SK-MEL-5 (cell line): Measurements from ENCODE around the gene CAPN10. TPM values are rescaled to one million over a fixed set of nuclear protein-coding genes. Genes with fewer than 3 reads are reported as not detected.
"Not testable (repeated sequence)": the region's sequence is repeated elsewhere in the genome, so short reads cannot be mapped to it uniquely, and the experiment has no call there.

ENCODE experiments used
- DNase-seq: peaks from one replicate; pipeline ENCODE4 v3.0.0-alpha.2; 2016; ENCODE audit warnings: low read depth, low spot score
- in situ Hi-C: cut with HindIII; loops from 2 replicates; pipeline ENCODE4 v1.10.0; 2016; ENCODE audit warnings: low sequenced_read_pairs, high pct_unique_total_duplicates, low pct_unique_long_range_greater_than_20kb
- total RNA-seq: library from RNA; depleted of rRNA; stranded (reverse); fragments of >200 nt; shearing (Covaris generic); gene quantifications from 2 replicates; pipeline ENCODE4 v1.2.3, GENCODE V29; 2014

CAPN10 gene
- total RNA-seq, 1 experiment from 2014 or later = 20.7 TPM

GRCh38 chr2:240605867-240606743, 19.6 kb downstream of the CAPN10 start:
- no peak for DNase-seq
- in situ Hi-C loops = no loop called here

GRCh38 chr2:240611601-240612210, 25.2 kb downstream of the CAPN10 start:
- in situ Hi-C loops = no loop called here
- DNase-seq = no peak

GRCh38 chr2:240613781-240614180, 27.2 kb downstream of the CAPN10 start:
- DNase-seq = no peak
- in situ Hi-C loops = no loop called here

- no peak for DNase-seq
- in situ Hi-C loops = no loop called here
These were observed 27.9 kb downstream of the CAPN10 start for GRCh38 chr2:240614391-240614790.

- no peak for DNase-seq
- in situ Hi-C loops = no loop called here
These were observed 28.9 kb downstream of the CAPN10 start for GRCh38 chr2:240615396-240615795.

GRCh38 chr2:240615820-240616547, 29.4 kb downstream of the CAPN10 start:
- no peak for DNase-seq
- in situ Hi-C loops = no loop called here

GRCh38 chr2:240616860-240617666, 30.5 kb downstream of the CAPN10 start:
- DNase-seq, in situ Hi-C loops: not testable (repeated sequence)

GRCh38 chr2:240618776-240619175, 32.2 kb downstream of the CAPN10 start:
- in situ Hi-C loops = no loop called here
- DNase-seq = no peak

- in situ Hi-C loops = no loop called here
These were observed 33.1 kb downstream of the CAPN10 start for GRCh38 chr2:240619506-240620148.

GRCh38 chr2:240620149-240620731, 33.7 kb downstream of the CAPN10 start:
- no peak for DNase-seq
- in situ Hi-C loops = no loop called here

More at GRCh38 chr2:240619506-240620148, 33.1 kb downstream of the CAPN10 start:
- DNase-seq = no peak

- DNase-seq = no peak
- in situ Hi-C loops = no loop called here
These were observed 34.3 kb downstream of the CAPN10 start for GRCh38 chr2:240620859-240621258.

- in situ Hi-C loops = no loop called here
These were observed 35.5 kb downstream of the CAPN10 start for GRCh38 chr2:240622060-240622411.

GRCh38 chr2:240622531-240623235, 36.1 kb downstream of the CAPN10 start:
- DNase-seq = no peak
- in situ Hi-C loops = no loop called here

More at GRCh38 chr2:240622060-240622411, 35.5 kb downstream of the CAPN10 start:
- DNase-seq = no peak

GRCh38 chr2:240623531-240624010, 37.0 kb downstream of the CAPN10 start:
- DNase-seq = no peak
- in situ Hi-C loops = no loop called here

- no peak for DNase-seq
- in situ Hi-C loops = no loop called here
These were observed 37.7 kb downstream of the CAPN10 start for GRCh38 chr2:240624011-240624949.
